ENCODE measurements around the gene UBE2D3. TPM values are rescaled to one million over a fixed set of nuclear protein-coding genes. Genes with fewer than 3 reads are reported as not detected.

The UBE2D3 gene
- polyA plus RNA-seq, 2 of the 4 experiments (the other 2 are of a cell fraction): 186 to 338 TPM

GRCh38 chr4:102868781-102869568 is 41.6 kb upstream of the UBE2D3 start, which contains the start of gene CISD2 (continued):
- TF ChIP-seq RARB (CRISPR knock-in tag; IDR thresholded peaks at IDR 0.05) (no peak), CEBPB (IDR thresholded peaks at IDR 0.05) (no peak), USF2 (IDR thresholded peaks at IDR 0.05) (peak; percentile 89), ESRRA (IDR thresholded peaks at IDR 0.05; ENCODE audit: borderline replicate concordance, low read length) (no peak), KDM5A (IDR thresholded peaks at IDR 0.05) (no peak), NFE2L2 (conservative IDR thresholded peaks at IDR 0.05; ENCODE audit: low read length) (no peak), CHD2 (IDR thresholded peaks at IDR 0.05; ENCODE audit: low read length, partially characterized antibody) (no peak), CBX2 (IDR thresholded peaks at IDR 0.05; ENCODE audit: borderline replicate concordance, low read depth) (no peak), HES2 (IDR thresholded peaks at IDR 0.05) (no peak), GATA3 (IDR thresholded peaks at IDR 0.05; ENCODE audit: borderline replicate concordance) (no peak), ZFP36 (IDR thresholded peaks at IDR 0.05; ENCODE audit: borderline replicate concordance, partially characterized antibody) (no peak), CBX8 (IDR thresholded peaks at IDR 0.05) (no peak), HEYL (CRISPR knock-in tag; IDR thresholded peaks at IDR 0.05) (no peak), TFCP2L1 (CRISPR knock-in tag; IDR thresholded peaks at IDR 0.05) (no peak), ZC3H11A (IDR thresholded peaks at IDR 0.05) (no peak), POLR2AphosphoS2 (conservative IDR thresholded peaks at IDR 0.05; ENCODE audit: low read length) (no peak), POLR2A (IDR thresholded peaks at IDR 0.05; ENCODE audit: low read length) (peak; percentile 79), E2F6 (IDR thresholded peaks at IDR 0.05; ENCODE audit: borderline replicate concordance, low read depth) (peak; percentile 82), ELK1 (IDR thresholded peaks at IDR 0.05; ENCODE audit: low read depth, low read length) (no peak), SREBF2 (IDR thresholded peaks at IDR 0.05) (no peak), RNF2 (IDR thresholded peaks at IDR 0.05; ENCODE audit: borderline replicate concordance, low read depth) (no peak), FOSL2 (IDR thresholded peaks at IDR 0.05) (no peak), FOSL2 (CRISPR knock-in tag; IDR thresholded peaks at IDR 0.05) (no peak)
- TF ChIP-seq, protein P1, sequence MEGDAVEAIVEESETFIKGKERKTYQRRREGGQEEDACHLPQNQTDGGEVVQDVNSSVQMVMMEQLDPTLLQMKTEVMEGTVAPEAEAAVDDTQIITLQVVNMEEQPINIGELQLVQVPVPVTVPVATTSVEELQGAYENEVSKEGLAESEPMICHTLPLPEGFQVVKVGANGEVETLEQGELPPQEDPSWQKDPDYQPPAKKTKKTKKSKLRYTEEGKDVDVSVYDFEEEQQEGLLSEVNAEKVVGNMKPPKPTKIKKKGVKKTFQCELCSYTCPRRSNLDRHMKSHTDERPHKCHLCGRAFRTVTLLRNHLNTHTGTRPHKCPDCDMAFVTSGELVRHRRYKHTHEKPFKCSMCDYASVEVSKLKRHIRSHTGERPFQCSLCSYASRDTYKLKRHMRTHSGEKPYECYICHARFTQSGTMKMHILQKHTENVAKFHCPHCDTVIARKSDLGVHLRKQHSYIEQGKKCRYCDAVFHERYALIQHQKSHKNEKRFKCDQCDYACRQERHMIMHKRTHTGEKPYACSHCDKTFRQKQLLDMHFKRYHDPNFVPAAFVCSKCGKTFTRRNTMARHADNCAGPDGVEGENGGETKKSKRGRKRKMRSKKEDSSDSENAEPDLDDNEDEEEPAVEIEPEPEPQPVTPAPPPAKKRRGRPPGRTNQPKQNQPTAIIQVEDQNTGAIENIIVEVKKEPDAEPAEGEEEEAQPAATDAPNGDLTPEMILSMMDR (IDR thresholded peaks at IDR 0.05): no peak
- TF ChIP-seq, protein P2, sequence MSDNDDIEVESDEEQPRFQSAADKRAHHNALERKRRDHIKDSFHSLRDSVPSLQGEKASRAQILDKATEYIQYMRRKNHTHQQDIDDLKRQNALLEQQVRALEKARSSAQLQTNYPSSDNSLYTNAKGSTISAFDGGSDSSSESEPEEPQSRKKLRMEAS (IDR thresholded peaks at IDR 0.05): peak; percentile 85

Data from A549 (cell line).